H1 (cell line): ENCODE measurements around the gene TIMM10. TPM values are rescaled to one million over a fixed set of nuclear protein-coding genes. Genes with fewer than 3 reads are reported as not detected.

ENCODE experiments used
- CHD2 ChIP-seq: IDR thresholded peaks from 2 replicates; pipeline ENCODE4 v1.6.1; 2012; ENCODE audit warnings: low read length, improper control_type of control experiment
- GABPA ChIP-seq: IDR thresholded peaks from 2 replicates; pipeline ENCODE4 v1.6.1; 2011; ENCODE audit warnings: mild to moderate bottlenecking, low read length, moderate library complexity, borderline replicate concordance; ENCODE audit not compliant: insufficient read depth
- POLR2A ChIP-seq, 2 experiments: IDR thresholded peaks; 1 replicate in 1 of 2; 2 replicates in 1 of 2; pipeline ENCODE4 v1.6.1; 2011; ENCODE audit warnings: low read depth in 2 of 2, low read length in 2 of 2, mild to moderate bottlenecking in 2 of 2; ENCODE audit errors: control extremely low read depth in 1 of 2
- SIN3A ChIP-seq, 2 experiments: IDR thresholded peaks in 1 of 2; conservative IDR thresholded peaks in 1 of 2; 2 replicates each; pipeline ENCODE4 v1.6.1; 2011 to 2012; ENCODE audit warnings: low read length in 2 of 2, improper control_type of control experiment in 1 of 2, low read depth in 1 of 2, mild to moderate bottlenecking in 1 of 2
- SP2 ChIP-seq: IDR thresholded peaks from 2 replicates; pipeline ENCODE4 v1.6.1; 2012; ENCODE audit warnings: mild to moderate bottlenecking, low read length, inconsistent platforms
- TBP ChIP-seq: IDR thresholded peaks from 2 replicates; pipeline ENCODE4 v1.6.1; 2011; ENCODE audit warnings: low read depth, low read length, improper control_type of control experiment
- polyA plus RNA-seq, 7 experiments: library from polyadenylated mRNA; depleted of rRNA in 3 of 7; stranded (reverse) in 5 of 7; unstranded in 2 of 7; fragments of >200 nt in 5 of 7; fragments of 200-250 nt in 2 of 7; gene quantifications; 1 replicate in 5 of 7; 2 replicates in 1 of 7; 4 replicates in 1 of 7; pipeline versions ENCODE4 v1.2.1 to v1.2.3, GENCODE V29; 2011 to 2013; ENCODE audit warnings: missing spikeins in 2 of 7, mixed read lengths in 2 of 7
- total RNA-seq: library from RNA; stranded (reverse); fragmentation: NEBNext Ultra II Directional; extraction: Animal tissue kit (Norgen Biotek cat#: 25700); gene quantifications from 2 replicates; pipeline ENCODE4 v1.2.1, GENCODE V29; 2021
- TF ChIP-seq, protein P1 (sequence below): IDR thresholded peaks from 2 replicates; pipeline ENCODE4 v1.6.1; 2011; ENCODE audit warnings: low read length, improper control_type of control experiment
- TF ChIP-seq, protein P2 (sequence below): IDR thresholded peaks from 2 replicates; pipeline ENCODE4 v1.6.1; 2012; ENCODE audit warnings: inconsistent platforms

Gene TIMM10
- total and polyA plus RNA-seq, 2 of the 8 experiments (the other 6 are each of a cell fraction or from before 2014, with no cell fraction given) = 117 to 227 TPM

DNA sequence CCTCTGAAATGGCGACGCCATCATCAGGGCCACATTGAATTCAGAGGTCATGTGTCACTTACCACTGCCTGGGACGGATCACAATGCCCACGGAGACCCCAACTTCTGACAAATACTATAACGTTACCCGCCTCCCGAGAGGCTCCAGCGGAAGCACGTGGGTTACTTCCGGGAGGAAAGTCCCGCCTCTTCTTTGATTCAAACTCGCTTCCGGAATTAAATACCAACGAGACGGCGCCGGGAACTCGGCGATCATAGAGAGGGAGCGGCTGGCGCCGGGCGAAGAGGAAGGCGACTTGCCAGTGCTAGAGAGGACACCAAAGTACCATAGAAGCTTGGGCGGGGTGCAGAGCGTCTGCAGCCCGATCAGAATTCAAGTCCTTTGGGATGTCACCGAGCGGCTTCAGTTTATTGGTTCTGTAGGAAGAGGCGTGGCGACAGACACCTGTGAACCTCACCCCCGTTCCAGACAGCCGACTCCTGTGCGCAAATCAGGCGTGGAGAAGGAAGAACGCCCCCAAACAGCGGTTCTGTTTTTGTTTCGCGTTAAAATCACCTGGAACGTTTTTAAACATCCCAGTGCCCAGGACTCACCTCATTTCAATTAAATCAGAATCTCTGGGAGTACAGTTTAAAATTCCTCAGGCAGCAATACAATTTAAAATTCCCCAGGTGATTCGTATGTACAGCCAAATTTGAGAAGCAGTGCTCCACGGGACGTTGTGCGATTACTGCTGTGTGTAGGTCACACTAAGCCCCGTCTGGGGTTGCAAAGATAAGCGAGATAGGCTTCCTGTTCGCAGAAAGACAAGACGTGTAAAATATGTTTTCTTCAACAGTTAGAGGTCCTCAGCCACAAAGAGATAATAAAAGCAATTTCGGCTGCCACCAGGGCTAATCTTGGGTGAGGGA is at the start of gene TIMM10 (continued):
- TF ChIP-seq, protein P1, sequence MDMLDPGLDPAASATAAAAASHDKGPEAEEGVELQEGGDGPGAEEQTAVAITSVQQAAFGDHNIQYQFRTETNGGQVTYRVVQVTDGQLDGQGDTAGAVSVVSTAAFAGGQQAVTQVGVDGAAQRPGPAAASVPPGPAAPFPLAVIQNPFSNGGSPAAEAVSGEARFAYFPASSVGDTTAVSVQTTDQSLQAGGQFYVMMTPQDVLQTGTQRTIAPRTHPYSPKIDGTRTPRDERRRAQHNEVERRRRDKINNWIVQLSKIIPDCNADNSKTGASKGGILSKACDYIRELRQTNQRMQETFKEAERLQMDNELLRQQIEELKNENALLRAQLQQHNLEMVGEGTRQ = no peak
- TF ChIP-seq SP2 (peak; percentile 99), POLR2A (IDR thresholded peaks at IDR 0.05; ENCODE audit: control extremely low read depth in 1 of 2, low read depth in 2 of 2, low read length in 2 of 2) (peak in 1 of 2 experiments; percentile 65; a peak in 1 of 3 replicates), CHD2 (no peak), SIN3A (conservative IDR thresholded peaks at IDR 0.05 in 1 of 2, IDR thresholded peaks at IDR 0.05 in 1 of 2; ENCODE audit: low read depth in 1 of 2, low read length in 2 of 2) (peak; percentile 80 to 95), GABPA (peak; percentile 69; the same call in 1 of the 2 replicates), TBP (peak; percentile 66)
- TF ChIP-seq, protein P2, sequence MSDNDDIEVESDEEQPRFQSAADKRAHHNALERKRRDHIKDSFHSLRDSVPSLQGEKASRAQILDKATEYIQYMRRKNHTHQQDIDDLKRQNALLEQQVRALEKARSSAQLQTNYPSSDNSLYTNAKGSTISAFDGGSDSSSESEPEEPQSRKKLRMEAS = peak; percentile 76; the same call in 1 of the 2 replicates
